ENCODE data around the gene ZNF254. TPM values are rescaled to one million over a fixed set of nuclear protein-coding genes. Genes with fewer than 3 reads are reported as not detected.
"Not testable (repeated sequence)": the region's sequence is repeated elsewhere in the genome, so short reads cannot be mapped to it uniquely, and the experiment has no call there.

Gene ZNF254
- total RNA-seq, 1 experiment from 2014 or later: 12.5 TPM

- no TSS peak for BruUV-seq (replicated peaks)
- DNase-seq: no peak
- Histone ChIP-seq H3K36me3 (ENCODE audit: low read depth) (0 out of 2 replicates have a peak, but pooled peaks cover 17% of the 10 kb centered on the region), H3K27ac (no peak overlapping the region), H2AFZ (no peak overlapping the region), H3K9me2 (ENCODE audit: insufficient read depth) (no peaks in the 10 kb centered on the region), H3K9me3 (ENCODE audit: insufficient read depth, low read depth) (peaks cover 29% of the 10 kb centered on the region), H3K27me3 (ENCODE audit: insufficient read depth, low read depth) (no peaks in the 10 kb centered on the region), H3K4me3 (no peak overlapping the region), H3K4me1 (replicated peaks; ENCODE audit: insufficient read depth) (peaks cover 8% of the 10 kb centered on the region; the same call in 1 of the 2 replicates), H4K20me1 (ENCODE audit: insufficient read depth) (no peaks in the 10 kb centered on the region), H3K4me2 (no peak overlapping the region), H3K79me2 (ENCODE audit: low read depth) (no peaks in the 10 kb centered on the region), H3F3A (ENCODE audit: insufficient read depth, low read depth) (peaks cover 9% of the 10 kb centered on the region; the same call in 1 of the 2 replicates)
- intact Hi-C loops (cut with micrococcal nuclease; ENCODE audit: unreplicated experiment): no loop called here
- TF ChIP-seq CTCF (conservative IDR thresholded peaks at IDR 0.05) (no peak), EZH2 (IDR thresholded peaks at IDR 0.05; ENCODE audit: low read depth) (no peak)
- CTCF ChIA-PET: no interaction called here
- POLR2A ChIA-PET (ENCODE audit: unreplicated experiment): no interaction called here
Measured at GRCh38 chr19:24078680-24079079, 8.3 kb upstream of the ZNF254 start.

DNA sequence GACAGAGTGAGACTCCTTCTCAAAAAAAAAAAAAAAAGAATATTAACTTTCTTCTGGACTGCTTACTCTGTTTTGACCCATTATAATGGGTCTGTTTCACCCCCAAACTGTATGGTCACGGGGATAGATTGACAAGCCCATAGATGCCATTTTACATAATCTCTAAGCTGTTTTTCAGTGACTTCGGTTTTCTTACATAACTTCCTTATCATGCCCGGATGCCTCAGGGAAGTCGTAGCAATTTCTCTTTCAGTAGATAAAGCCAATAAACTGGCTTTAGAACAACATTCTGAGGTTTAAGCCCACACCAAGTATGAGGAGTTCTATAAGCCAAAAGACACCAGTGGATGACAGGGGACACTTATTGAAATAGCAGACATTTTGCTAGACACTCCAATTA is 5.9 kb upstream of the ZNF254 start:
- no peaks in the 10 kb centered on the region for H3K79me2 ChIP-seq (ENCODE audit: low read depth)
- H3K27ac ChIP-seq: no peak overlapping the region
- no peak overlapping the region for H2AFZ ChIP-seq
- no peaks in the 10 kb centered on the region for H3K9me2 ChIP-seq (ENCODE audit: insufficient read depth)
- H3K36me3 ChIP-seq (ENCODE audit: low read depth): no peaks in the 10 kb centered on the region
- no peak for TF ChIP-seq EZH2 (IDR thresholded peaks at IDR 0.05; ENCODE audit: low read depth)
- ChIA-PET CTCF (no interaction called here), POLR2A (ENCODE audit: unreplicated experiment) (no interaction called here)
- H3F3A ChIP-seq (ENCODE audit: insufficient read depth, low read depth): peaks cover 2% of the 10 kb centered on the region; the same call in 1 of the 2 replicates
- H4K20me1 ChIP-seq (ENCODE audit: insufficient read depth): no peaks in the 10 kb centered on the region
- no peak overlapping the region for H3K4me2 ChIP-seq
- intact Hi-C loops (cut with micrococcal nuclease; ENCODE audit: unreplicated experiment): no loop called here
- H3K4me3 ChIP-seq: no peak overlapping the region
- H3K9me3 ChIP-seq (ENCODE audit: insufficient read depth, low read depth): peaks cover 9% of the 10 kb centered on the region; the same call in 1 of the 2 replicates
- DNase-seq: no peak
- BruUV-seq (replicated peaks): no TSS peak
- H3K27me3 ChIP-seq (ENCODE audit: insufficient read depth, low read depth): no peaks in the 10 kb centered on the region
- H3K4me1 ChIP-seq (replicated peaks; ENCODE audit: insufficient read depth): no peaks in the 10 kb centered on the region

- no peak for DNase-seq
- CTCF ChIA-PET: no interaction called here
- TF ChIP-seq CTCF (conservative IDR thresholded peaks at IDR 0.05) (no peak), EZH2 (IDR thresholded peaks at IDR 0.05; ENCODE audit: low read depth) (no peak)
- POLR2A ChIA-PET (ENCODE audit: unreplicated experiment): no interaction called here
- Histone ChIP-seq H3K9me3 (ENCODE audit: insufficient read depth, low read depth) (peaks cover 15% of the 10 kb centered on the region), H3K27me3 (ENCODE audit: insufficient read depth, low read depth) (no peaks in the 10 kb centered on the region), H3K27ac (no peak overlapping the region), H3K4me2 (no peak overlapping the region), H3K36me3 (ENCODE audit: low read depth) (peaks cover 40% of the 10 kb centered on the region), H3K4me3 (no peak overlapping the region), H3K9me2 (ENCODE audit: insufficient read depth) (no peaks in the 10 kb centered on the region), H4K20me1 (ENCODE audit: insufficient read depth) (no peaks in the 10 kb centered on the region), H3F3A (ENCODE audit: insufficient read depth, low read depth) (no peaks in the 10 kb centered on the region; the same call in 1 of the 2 replicates), H3K79me2 (ENCODE audit: low read depth) (peaks cover 48% of the 10 kb centered on the region), H3K4me1 (replicated peaks; ENCODE audit: insufficient read depth) (no peaks in the 10 kb centered on the region), H2AFZ (no peak overlapping the region)
- intact Hi-C loops (cut with micrococcal nuclease; ENCODE audit: unreplicated experiment): no loop called here
- no TSS peak for BruUV-seq (replicated peaks)
Measured at GRCh38 chr19:24098359-24098758, 11.4 kb downstream of the ZNF254 start.

GRCh38 chr19:24099829-24100228 is 12.8 kb downstream of the ZNF254 start:
- Histone ChIP-seq H4K20me1 (ENCODE audit: insufficient read depth) (no peaks in the 10 kb centered on the region), H3K4me2 (no peak overlapping the region), H3K4me1 (replicated peaks; ENCODE audit: insufficient read depth) (no peaks in the 10 kb centered on the region), H3K36me3 (ENCODE audit: low read depth) (peaks cover 49% of the 10 kb centered on the region), H3F3A (ENCODE audit: insufficient read depth, low read depth) (no peaks in the 10 kb centered on the region), H3K9me3 (ENCODE audit: insufficient read depth, low read depth) (peaks cover 16% of the 10 kb centered on the region), H3K27ac (no peak overlapping the region), H3K79me2 (ENCODE audit: low read depth) (peaks cover 36% of the 10 kb centered on the region), H3K9me2 (ENCODE audit: insufficient read depth) (no peaks in the 10 kb centered on the region), H2AFZ (no peak overlapping the region), H3K4me3 (no peak overlapping the region), H3K27me3 (ENCODE audit: insufficient read depth, low read depth) (no peaks in the 10 kb centered on the region)
- intact Hi-C loops (cut with micrococcal nuclease; ENCODE audit: unreplicated experiment): no loop called here
- no TSS peak for BruUV-seq (replicated peaks)
- TF ChIP-seq EZH2 (IDR thresholded peaks at IDR 0.05; ENCODE audit: low read depth): no peak
- TF ChIP-seq CTCF (conservative IDR thresholded peaks at IDR 0.05): no peak
- ChIA-PET CTCF (no interaction called here), POLR2A (ENCODE audit: unreplicated experiment) (no interaction called here)
- DNase-seq: no peak

GRCh38 chr19:24100597-24100996 is 13.6 kb downstream of the ZNF254 start:
- Histone ChIP-seq H3K79me2 (ENCODE audit: low read depth) (peaks cover 28% of the 10 kb centered on the region), H3K36me3 (ENCODE audit: low read depth) (peaks cover 49% of the 10 kb centered on the region), H3K9me3 (ENCODE audit: insufficient read depth, low read depth) (peaks cover 24% of the 10 kb centered on the region)
- H3K9me2 ChIP-seq (ENCODE audit: insufficient read depth); intact Hi-C loops (cut with micrococcal nuclease; ENCODE audit: unreplicated experiment); H3K4me1 ChIP-seq (replicated peaks; ENCODE audit: insufficient read depth); H4K20me1 ChIP-seq (ENCODE audit: insufficient read depth); H3K4me2 ChIP-seq; H3K27ac ChIP-seq; CTCF ChIA-PET; H3K4me3 ChIP-seq; H2AFZ ChIP-seq; POLR2A ChIA-PET (ENCODE audit: unreplicated experiment); BruUV-seq (replicated peaks); H3F3A ChIP-seq (ENCODE audit: insufficient read depth, low read depth); H3K27me3 ChIP-seq (ENCODE audit: insufficient read depth, low read depth); DNase-seq: not testable (repeated sequence)

All from PC-9 (cell line).